ENCODE results near the gene PLCZ1.

DNA sequence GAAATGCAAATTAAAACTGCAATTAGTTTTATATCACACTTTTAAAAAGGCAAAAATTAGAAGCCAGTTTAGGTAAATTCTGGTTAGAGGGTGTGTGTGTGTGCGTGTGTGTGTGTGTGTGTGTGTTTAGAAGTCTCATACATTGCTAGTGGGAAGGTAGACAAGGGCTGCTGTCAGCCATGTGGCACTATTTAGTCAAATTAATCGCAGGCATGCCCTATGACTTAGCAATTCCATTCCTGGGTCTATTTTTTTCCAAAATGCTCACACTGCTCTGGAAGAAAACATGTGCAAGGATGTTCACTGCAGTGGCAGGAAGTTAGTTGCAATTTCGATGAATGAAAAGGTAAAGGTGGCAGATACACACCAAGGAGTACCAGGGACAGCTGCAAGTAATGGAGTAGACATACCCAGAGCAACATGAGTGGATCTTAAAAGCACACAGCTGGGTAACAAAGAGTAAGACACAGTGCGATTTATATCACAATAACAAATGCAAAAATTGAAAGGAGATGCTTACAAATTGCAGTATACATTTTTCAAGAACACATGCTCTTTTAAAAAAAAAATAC lies 11.7 kb upstream of the PLCZ1 start:
- TF ChIP-seq ZNF384 (IDR thresholded peaks at IDR 0.05; ENCODE audit: borderline replicate concordance, low read depth, low read length) (no peak), SMAD5 (IDR thresholded peaks at IDR 0.05; ENCODE audit: low read depth) (no peak), ZZZ3 (IDR thresholded peaks at IDR 0.05; ENCODE audit: control insufficient read depth, insufficient read length, low read depth) (no peak)
- TF ChIP-seq, protein P1, sequence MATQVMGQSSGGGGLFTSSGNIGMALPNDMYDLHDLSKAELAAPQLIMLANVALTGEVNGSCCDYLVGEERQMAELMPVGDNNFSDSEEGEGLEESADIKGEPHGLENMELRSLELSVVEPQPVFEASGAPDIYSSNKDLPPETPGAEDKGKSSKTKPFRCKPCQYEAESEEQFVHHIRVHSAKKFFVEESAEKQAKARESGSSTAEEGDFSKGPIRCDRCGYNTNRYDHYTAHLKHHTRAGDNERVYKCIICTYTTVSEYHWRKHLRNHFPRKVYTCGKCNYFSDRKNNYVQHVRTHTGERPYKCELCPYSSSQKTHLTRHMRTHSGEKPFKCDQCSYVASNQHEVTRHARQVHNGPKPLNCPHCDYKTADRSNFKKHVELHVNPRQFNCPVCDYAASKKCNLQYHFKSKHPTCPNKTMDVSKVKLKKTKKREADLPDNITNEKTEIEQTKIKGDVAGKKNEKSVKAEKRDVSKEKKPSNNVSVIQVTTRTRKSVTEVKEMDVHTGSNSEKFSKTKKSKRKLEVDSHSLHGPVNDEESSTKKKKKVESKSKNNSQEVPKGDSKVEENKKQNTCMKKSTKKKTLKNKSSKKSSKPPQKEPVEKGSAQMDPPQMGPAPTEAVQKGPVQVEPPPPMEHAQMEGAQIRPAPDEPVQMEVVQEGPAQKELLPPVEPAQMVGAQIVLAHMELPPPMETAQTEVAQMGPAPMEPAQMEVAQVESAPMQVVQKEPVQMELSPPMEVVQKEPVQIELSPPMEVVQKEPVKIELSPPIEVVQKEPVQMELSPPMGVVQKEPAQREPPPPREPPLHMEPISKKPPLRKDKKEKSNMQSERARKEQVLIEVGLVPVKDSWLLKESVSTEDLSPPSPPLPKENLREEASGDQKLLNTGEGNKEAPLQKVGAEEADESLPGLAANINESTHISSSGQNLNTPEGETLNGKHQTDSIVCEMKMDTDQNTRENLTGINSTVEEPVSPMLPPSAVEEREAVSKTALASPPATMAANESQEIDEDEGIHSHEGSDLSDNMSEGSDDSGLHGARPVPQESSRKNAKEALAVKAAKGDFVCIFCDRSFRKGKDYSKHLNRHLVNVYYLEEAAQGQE (IDR thresholded peaks at IDR 0.05; ENCODE audit: low read depth, low read length) = no peak
- TF ChIP-seq, protein P2, sequence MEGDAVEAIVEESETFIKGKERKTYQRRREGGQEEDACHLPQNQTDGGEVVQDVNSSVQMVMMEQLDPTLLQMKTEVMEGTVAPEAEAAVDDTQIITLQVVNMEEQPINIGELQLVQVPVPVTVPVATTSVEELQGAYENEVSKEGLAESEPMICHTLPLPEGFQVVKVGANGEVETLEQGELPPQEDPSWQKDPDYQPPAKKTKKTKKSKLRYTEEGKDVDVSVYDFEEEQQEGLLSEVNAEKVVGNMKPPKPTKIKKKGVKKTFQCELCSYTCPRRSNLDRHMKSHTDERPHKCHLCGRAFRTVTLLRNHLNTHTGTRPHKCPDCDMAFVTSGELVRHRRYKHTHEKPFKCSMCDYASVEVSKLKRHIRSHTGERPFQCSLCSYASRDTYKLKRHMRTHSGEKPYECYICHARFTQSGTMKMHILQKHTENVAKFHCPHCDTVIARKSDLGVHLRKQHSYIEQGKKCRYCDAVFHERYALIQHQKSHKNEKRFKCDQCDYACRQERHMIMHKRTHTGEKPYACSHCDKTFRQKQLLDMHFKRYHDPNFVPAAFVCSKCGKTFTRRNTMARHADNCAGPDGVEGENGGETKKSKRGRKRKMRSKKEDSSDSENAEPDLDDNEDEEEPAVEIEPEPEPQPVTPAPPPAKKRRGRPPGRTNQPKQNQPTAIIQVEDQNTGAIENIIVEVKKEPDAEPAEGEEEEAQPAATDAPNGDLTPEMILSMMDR (IDR thresholded peaks at IDR 0.05 in 2 of 3, conservative IDR thresholded peaks at IDR 0.05 in 1 of 3; ENCODE audit: control insufficient read depth in 2 of 3, extremely low read depth in 1 of 3, insufficient read depth in 1 of 3, low read depth in 3 of 3, low read length in 3 of 3) = no peak
- TF ChIP-seq, protein P3, sequence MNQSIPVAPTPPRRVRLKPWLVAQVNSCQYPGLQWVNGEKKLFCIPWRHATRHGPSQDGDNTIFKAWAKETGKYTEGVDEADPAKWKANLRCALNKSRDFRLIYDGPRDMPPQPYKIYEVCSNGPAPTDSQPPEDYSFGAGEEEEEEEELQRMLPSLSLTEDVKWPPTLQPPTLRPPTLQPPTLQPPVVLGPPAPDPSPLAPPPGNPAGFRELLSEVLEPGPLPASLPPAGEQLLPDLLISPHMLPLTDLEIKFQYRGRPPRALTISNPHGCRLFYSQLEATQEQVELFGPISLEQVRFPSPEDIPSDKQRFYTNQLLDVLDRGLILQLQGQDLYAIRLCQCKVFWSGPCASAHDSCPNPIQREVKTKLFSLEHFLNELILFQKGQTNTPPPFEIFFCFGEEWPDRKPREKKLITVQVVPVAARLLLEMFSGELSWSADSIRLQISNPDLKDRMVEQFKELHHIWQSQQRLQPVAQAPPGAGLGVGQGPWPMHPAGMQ (IDR thresholded peaks at IDR 0.05; ENCODE audit: borderline replicate concordance) = no peak
